ENCODE measurements around the gene LEMD2. TPM values are rescaled to one million over a fixed set of nuclear protein-coding genes. Genes with fewer than 3 reads are reported as not detected.
A peak's percentile ranks its signal among the peaks of the same experiment; 100 is the strongest.

LEMD2 gene
- total RNA-seq, 1 experiment from 2014 or later, result 91.8 TPM

DNA sequence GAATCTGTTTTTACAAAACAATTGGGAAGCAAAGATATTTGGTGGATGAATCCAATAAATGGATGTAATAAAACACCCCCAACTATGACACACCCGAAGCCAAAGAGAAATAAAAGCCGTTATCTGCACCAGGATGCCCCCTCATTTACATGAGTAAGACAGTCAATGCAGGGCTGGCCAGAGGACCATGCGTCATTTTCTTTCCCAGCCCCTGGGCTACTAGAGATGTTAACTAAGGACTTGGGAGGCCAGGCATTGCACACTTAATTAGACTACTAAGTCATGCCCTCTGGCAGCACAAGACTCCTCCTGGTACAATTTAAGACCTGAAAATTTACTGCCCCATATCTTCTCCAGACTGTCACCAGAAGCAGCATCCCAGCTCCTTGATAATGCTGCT is 3.2 kb downstream of the LEMD2 start:
- WGBS (ENCODE audit: extremely low coverage, insufficient read length, low lambda C conversion rate), result no CpG with 5 or more reads among the region's 3 CpGs
- H3K27me3 Mint-ChIP-seq (ENCODE audit: low read depth), result no peaks in the 10 kb centered on the region
- Histone ChIP-seq H3K4me2 (ENCODE audit: insufficient read depth, insufficient read length, low read length) (no peak overlapping the region), H3K23me2 (ENCODE audit: insufficient read length, low read depth, low read length, poor library complexity, severe bottlenecking) (peaks cover 8% of the 10 kb centered on the region), H3K4ac (ENCODE audit: low read depth, low read length) (no peak overlapping the region), H3K4me1 (ENCODE audit: insufficient read depth, low read length) (peaks cover 28% of the 10 kb centered on the region; the same call in 1 of the 2 replicates), H4K8ac (replicated peaks; ENCODE audit: insufficient read length, low read depth, low read length) (no peak overlapping the region), H3T11ph (ENCODE audit: low read length) (no peak overlapping the region), H2BK12ac (ENCODE audit: insufficient read length, low read depth, low read length) (no peak overlapping the region), H3K9me3 (ENCODE audit: control insufficient read depth, low read depth, low read length) (no peaks in the 10 kb centered on the region), H2AFZ (ENCODE audit: low read length) (no peak overlapping the region), H4K91ac (ENCODE audit: insufficient read length, low read depth, low read length) (no peak overlapping the region), H3K23ac (ENCODE audit: insufficient read length, low read depth, low read length) (no peak overlapping the region), H4K5ac (ENCODE audit: insufficient read length, low read depth, low read length) (no peak overlapping the region), H4K20me1 (ENCODE audit: control insufficient read depth, insufficient read depth, insufficient read length) (no peaks in the 10 kb centered on the region), H3K14ac (ENCODE audit: insufficient read depth, low read length) (no peak overlapping the region), H2BK15ac (ENCODE audit: low read depth, low read length) (no peak overlapping the region), H2BK120ac (ENCODE audit: low read depth, low read length, poor library complexity, severe bottlenecking) (no peak overlapping the region), H3K9ac (ENCODE audit: extremely low read depth, insufficient read length, low read length) (no peak overlapping the region), H3K18ac (ENCODE audit: insufficient read length, low read depth, low read length) (no peak overlapping the region), H3K79me2 (ENCODE audit: insufficient read depth, low read length) (peaks cover 9% of the 10 kb centered on the region; the same call in 1 of the 2 replicates), H3K27me3 (ENCODE audit: insufficient read depth, low read length) (no peaks in the 10 kb centered on the region), H2BK20ac (ENCODE audit: low read depth, low read length, poor library complexity, severe bottlenecking) (no peak overlapping the region), H3K79me1 (ENCODE audit: insufficient read depth, low read depth, low read length, poor library complexity, severe bottlenecking) (peaks cover 3% of the 10 kb centered on the region), H3K56ac (ENCODE audit: insufficient read length, low read depth, low read length) (no peak overlapping the region), H3K27ac (ENCODE audit: insufficient read length, low read depth, low read length) (no peak overlapping the region), H2BK5ac (ENCODE audit: insufficient read length, low read length) (no peak overlapping the region), H2AK5ac (ENCODE audit: insufficient read length, low read length) (no peak overlapping the region)
- H3K4me3 Mint-ChIP-seq, result peak overlapping the region; percentile 24 to 43; a peak in 3 of 5 replicates
- H3K4me1 Mint-ChIP-seq, result peaks cover 74 to 75% of the 10 kb centered on the region in 2 experiments
- no peak for TF ChIP-seq CTCF (conservative IDR thresholded peaks at IDR 0.05)
- H3K9me3 Mint-ChIP-seq, result no peaks in the 10 kb centered on the region
- peak overlapping the region in 2 of 3 experiments; percentile 61 to 76; a peak in 2 of 7 replicates for H3K27ac Mint-ChIP-seq
- H3K36me3 Mint-ChIP-seq (ENCODE audit: insufficient read depth in 1 of 3, low read depth in 3 of 3), result peaks cover 16 to 48% (median 45%) of the 10 kb centered on the region in 3 experiments; a peak in 6 of 7 replicates
- no peak for DNase-seq
